ENCODE measurements around the gene KDM6A.
"Not testable (repeated sequence)": the region's sequence is repeated elsewhere in the genome, so short reads cannot be mapped to it uniquely, and the experiment has no call there.

The KDM6A gene

DNA sequence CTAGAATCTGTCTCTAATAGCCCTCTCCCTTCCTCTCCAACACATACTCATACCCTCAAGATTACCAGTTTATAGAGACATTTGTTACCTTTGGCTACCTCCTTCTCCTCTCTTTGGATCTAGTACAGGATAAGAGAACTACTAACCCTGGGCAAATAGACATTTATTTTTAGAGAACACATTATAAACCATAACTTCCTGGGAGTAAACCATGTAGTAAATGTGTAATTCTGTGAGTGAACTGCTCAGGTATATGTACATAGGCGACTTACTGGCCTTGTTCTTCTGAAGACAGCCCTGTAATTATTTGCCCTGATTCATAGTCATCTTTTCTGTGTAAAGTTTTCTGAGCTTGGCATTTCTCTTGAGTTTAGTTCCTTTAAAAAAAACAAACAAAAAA lies 94.2 kb downstream of the KDM6A start:
- DNase-seq: no peak

DNA sequence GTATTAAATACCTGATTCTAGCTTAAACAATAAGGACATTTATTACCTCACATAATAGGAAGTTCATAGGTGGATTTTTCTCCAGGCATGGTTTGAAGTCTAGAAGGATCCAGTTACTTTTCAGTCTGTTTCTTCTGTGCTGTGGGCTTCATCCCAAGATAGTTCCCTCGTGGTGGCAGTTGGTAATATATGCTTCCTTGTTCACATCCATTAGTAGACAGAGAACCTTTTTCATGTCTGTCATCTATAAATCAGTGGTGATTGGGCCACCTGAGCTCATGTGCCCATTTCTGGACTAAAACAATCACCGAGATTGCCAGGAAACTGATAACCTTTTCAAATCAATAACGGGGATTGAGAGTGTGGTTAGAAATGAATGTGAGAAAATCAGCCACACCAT lies 97.7 kb downstream of the KDM6A start:
- no peak for DNase-seq

DNA sequence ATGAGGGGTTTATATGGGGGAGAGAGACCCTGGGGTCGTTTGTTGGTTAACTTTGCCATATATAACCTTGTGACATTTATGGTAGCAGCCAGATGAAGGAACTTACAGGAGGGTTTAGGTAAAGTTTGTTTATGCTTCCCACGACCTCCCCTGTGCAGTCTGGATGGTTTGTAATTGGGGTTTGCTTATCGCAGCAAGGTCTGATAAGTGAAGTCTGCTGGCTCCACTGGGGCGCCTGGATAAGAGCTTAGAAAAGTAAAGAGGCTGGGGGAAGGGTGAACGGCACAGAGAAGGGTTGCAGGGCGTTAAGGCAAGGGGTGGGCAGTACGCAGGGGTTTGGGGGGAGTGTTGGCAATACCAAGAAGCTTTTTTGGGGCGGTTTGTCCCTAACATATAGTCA lies 98.7 kb downstream of the KDM6A start:
- no peak for DNase-seq

DNA sequence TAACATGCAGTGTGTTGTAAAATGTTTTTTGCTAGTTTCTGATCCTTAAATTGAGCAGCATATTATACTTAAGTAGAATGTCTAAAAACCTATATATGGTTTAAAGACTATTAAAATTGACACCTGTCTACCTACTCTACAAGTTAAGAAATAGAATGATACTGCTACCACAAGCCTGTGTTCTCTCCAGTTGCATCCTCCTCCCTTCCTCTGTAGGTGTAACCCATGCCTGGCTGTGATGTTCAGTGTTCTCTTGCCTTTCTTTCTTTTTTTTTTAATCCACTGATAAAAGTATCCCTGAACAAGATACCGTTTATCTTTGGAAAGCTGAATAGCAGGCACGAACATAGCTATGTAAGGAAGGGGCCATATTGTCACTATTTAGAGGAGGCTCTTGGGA lies 99.1 kb downstream of the KDM6A start:
- DNase-seq: no peak

DNA sequence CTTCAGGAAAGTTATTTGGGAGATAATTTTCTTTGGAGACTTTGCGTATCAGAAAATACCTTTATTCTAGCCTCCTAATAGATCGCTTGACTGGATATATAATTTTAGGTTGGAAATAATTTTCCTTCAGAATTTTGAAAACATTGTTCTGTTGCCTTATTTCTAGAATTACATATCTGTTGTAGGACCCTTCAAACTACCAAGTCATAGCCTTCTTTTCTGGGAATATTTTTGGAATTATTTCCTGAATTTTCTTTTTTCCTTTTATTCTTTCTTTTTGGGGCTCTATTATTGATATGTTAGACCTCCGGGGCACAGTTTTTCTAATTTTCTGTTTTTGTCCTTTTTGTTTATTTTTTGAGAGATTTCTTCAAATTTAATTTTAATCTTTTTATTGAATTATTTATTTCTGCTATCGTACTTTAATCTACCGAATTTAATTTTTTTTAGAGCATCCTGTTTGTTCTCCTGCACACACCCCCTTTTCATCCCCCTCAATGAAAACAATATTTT lies 100.5 kb downstream of the KDM6A start:
- DNase-seq: no peak

DNA sequence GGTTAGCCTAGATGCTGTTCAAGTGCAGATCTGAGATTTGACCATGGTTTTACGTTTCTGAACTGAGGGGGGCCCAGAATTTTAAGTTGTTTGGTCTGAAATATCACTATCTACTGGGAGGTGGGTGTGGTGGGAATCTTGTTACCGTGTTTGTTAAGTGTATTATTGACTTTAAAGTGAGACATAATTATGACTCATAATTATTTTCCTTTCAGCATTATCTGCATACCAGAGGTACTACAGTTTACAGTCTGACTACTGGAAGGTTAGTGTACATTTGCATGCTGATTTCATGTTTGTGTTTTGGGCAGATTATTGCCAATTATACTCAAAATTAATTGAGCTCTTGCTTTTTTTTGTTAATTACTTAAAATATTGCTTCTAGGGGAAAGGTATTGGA lies 101.5 kb downstream of the KDM6A start:
- DNase-seq: no peak

DNA sequence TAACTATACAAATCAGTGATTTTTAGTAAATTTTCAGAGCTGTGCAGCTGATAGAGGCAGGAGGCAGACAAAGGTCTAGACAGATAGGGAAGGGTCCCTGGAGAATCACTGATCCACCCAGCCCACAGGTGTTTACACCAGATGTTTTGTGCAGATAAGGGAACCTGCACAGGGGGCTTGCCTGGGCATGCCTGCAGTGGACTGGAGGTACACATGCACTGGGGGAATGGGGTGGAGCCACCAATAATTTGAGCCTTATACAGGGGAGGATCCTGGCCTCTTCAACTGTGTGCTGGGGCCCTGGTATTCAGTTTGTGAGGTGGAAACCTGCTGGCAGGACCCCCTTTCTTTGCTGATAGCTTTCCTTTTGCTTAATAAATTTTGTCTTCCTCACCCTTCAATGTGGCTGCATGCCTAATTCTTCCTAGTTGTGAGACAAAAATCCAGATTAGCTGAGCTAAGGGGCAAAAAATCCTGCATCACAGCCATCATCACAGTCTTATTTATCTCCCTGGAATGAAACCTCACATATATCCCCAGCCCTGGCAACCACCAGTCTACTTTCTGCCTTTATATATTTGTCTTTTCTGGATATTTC lies 102.8 kb downstream of the KDM6A start:
- no peak for DNase-seq

DNA sequence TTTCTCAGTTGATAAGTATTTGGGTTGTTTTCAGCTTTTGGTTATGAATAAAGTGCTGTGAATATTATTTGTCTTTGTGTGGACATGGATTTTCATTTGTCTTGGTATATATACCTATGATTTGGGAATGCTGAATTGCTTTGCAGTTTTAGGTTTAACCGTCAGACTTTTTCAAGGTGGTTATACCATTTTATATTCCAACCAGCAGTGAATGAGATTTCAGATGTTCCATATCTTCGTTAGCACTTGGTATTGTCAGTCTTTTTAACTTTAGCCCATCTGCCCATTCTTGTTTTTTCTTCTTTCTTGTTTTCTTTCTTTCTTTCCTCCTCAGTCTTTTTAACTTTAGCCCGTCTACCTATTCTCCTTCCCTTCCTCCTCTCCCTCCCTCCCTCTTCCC lies 106.0 kb downstream of the KDM6A start:
- no peak for DNase-seq

DNA sequence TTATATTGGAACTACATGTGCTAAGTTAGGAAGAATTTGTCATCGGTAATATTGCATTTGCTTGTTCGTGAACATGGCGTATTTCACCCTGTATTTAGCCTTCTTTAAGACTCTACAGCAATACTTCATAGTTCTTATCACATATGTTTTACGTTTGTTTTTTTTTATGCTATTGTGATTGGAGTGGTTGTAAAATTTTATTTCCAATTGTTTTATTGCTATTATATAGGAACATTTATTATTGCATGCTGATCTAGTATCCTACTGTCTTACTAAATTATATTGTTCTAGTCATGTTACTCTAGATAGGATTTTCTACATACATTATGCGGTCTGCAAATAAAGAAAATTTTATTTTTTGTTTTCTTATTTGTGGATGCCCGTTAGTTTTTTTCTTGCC lies 107.4 kb downstream of the KDM6A start:
- DNase-seq: no peak

DNA sequence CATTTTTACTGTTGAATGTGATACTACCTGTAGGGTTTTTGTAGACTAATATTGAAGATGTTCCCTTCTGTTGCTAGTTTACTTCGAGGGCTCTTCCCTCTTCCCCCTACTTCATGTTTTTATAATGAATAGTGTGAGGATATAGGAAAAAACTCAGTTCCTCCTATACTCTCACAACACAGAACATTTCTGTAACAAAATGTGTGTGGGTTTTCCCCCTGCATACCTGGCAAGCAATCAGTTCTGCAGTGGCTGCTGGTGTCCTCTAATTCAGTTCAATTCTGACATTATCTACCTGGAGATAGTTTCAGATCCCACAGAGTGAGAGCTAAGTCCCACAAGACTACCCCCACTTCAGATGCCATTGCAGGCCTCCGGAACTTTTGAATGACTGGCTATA lies 107.9 kb downstream of the KDM6A start:
- no peak for DNase-seq

DNA sequence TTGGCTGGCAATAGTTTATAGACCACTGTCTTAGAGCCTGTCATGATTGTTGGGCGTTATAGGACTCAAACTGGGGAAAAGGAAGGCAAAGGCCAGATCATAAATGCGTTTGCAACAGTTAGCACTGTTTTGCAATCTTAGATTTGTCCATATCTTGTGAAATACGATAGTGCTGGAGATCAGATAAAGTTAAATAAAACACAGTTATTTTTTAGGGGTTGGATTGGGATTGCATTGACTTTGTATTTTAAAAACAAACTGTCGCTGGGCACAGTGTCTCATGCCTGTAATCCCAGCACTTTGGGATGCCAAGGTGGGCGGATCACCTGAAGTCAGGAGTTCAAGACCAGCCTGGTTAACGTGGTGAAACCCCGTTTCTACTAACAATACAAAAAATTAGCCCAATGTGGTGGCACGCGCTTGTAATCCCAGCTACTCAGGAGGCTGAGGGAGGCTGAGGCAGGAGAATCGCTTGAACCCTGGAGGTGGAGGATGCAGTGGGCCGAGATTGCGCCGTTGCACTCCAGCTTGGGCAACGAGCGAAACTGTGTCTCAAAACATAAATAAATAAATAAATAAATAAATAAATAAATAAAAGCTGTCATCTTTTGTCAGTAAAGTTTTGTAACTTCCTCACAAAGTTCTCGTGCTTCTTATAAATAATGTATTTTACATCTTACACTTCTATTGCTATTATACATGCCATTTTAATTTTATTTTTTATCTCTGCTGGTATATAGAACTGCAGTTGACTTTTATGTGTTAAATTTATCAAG lies 117.2 kb downstream of the KDM6A start:
- no peak for DNase-seq

DNA sequence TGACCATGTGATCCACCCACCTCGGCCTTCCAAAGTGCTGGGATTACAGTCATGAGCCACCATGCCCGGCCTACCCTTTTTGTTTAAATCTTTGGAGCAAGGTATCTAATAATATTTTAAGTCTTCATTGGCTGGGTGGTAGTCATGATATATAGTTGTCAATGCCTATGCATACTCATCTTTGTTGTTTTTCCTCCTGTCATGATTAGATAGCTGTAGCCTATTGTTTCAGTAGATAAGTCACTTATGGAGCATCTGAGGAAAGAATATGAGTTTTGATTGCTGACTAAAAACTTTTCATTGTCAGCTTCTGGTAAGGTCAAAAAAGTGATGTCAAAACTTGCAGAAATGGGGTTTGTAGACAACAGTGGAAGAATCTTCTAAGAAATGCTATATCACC lies 119.8 kb downstream of the KDM6A start:
- DNase-seq: no peak

DNA sequence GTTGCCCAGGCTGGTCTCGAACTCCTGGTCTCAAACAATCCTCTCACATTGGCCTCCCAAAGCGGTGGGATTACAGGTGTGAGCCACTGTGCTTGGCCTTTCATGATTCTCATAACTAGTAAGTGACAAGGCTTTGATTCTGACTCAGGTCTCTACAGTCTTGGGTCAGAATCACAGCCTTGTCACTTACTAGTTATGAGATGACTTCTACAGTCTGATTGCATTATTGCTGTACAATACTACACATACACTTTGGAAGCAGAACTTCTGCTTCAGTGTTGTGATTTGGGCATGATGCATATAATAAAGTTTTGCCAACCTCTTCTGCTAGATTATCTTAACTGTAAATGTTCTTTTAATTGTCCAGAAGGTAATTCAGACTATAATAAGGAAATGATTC lies 123.3 kb downstream of the KDM6A start:
- no peak for DNase-seq

DNA sequence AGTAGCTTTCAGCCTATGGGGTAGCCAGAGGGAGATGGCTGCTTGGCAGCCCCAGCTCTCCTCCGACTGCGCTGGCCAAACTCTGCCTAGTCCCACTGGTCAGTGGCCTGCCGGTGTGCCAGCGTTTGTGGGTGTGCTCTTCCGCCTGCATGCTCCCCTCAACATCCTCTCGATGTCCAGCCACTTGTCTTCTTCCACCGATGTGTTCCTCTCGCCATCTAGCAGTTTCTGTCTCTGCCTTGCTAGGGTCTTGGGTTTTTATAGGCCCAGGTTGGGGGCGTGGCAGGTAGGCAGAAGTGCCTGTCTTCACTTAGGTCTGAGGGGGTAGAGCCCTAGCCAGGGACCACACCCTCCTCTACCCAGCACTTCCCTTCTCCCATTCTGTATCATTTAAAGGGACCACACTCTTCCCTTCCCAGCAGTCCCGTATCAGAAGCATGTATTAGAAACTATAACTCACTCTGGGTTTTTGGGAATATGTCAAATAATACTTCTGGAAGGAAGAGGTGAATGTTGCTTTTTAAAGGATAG lies 124.4 kb downstream of the KDM6A start:
- no peak for DNase-seq

DNA sequence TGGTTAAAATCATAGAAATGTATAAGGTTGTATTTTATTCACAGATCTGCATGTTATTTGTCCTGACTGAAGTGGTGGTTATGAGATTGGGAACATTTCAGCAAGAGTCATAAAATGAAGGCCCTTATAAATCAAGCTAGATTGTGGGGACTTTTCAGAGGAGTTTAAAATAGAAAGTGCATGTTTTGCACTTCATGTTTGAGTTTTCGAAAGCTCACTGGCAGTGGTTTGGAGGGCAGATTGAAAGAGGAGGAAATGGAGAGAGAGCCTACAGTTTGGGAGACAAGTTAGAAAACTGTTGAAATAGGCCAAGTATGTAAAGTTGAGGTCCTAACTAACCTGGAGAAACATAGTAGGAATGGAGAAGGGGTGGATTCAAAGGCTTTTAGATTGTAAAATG lies 124.9 kb downstream of the KDM6A start:
- no peak for DNase-seq

DNA sequence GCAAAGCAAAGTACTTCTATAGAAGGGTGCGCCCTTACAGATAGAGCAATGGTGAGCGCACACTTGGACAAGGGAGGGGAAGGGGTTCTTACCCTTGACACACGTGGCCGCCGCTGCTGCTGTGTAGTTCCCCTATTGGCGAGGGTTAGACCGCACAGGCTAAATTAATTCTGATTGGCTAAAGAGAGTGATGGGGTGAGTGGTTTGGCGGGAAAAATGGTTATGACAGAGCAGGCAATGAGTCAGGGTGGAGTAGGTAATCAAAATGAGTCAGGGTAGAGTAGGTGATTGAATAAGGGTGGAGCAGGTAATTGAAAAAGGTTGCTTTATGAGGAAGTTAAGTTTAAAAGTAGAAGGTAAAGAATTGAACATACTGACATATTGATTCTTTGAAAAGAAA lies 126.2 kb downstream of the KDM6A start:
- DNase-seq: not testable (repeated sequence)

DNA sequence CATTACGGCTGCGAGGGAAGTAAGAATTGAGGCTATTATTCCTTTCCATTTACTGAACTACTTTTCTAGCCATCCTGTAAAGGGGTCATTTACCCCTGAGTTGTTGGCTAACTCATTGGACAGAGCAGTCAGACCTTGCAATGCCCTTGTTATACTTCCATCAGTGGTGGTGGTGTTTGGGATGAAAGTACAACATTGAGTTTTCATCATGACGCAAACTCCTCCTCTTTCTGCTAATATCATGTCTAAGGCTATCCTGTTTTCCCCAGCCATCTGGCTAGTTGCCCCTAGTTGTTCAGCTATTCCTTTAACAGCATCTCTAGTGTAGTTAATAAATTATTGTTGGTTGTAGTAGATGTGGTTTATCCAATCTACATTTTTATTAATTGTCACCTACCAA lies 126.9 kb downstream of the KDM6A start:
- DNase-seq: not testable (repeated sequence)

DNA sequence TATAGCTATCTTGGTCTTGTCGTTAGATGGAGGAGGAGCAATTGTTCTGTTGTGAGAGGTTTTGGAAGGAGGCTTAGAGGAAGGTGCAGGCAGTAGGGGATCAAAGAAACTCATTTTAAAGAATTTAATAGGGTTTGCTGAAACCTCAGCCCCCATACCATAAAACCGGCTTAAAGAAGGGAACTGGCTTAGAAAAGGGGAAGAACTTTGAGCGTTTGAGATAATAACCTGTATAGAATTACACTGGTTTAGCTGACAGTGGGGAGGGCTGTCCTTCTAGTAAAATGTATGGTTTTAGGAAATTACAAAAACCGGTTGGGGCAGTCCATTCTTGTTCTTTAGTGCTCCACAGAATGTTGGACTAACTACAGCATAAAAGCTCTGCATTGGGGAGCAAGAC lies 128.1 kb downstream of the KDM6A start:
- no peak for DNase-seq

DNA sequence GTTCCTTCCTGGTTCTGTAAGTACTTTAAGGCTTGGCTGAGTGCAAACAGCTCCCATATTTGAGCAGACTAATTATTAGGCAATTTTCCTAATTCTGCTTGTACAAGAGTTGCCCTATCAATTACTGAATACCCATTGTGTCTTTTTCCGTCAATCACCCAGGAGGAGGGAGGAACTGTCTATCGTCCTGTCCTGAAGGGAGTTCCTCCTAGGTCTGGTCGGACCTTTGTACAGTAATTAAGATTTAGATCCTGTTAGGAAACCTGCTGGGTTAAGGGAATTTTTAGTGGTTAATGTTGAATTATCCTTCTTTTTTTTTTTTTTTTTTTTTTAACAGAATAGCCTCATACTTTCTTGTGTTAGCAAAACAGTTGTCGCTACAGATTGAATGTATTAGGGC lies 130.1 kb downstream of the KDM6A start:
- no peak for DNase-seq

DNA sequence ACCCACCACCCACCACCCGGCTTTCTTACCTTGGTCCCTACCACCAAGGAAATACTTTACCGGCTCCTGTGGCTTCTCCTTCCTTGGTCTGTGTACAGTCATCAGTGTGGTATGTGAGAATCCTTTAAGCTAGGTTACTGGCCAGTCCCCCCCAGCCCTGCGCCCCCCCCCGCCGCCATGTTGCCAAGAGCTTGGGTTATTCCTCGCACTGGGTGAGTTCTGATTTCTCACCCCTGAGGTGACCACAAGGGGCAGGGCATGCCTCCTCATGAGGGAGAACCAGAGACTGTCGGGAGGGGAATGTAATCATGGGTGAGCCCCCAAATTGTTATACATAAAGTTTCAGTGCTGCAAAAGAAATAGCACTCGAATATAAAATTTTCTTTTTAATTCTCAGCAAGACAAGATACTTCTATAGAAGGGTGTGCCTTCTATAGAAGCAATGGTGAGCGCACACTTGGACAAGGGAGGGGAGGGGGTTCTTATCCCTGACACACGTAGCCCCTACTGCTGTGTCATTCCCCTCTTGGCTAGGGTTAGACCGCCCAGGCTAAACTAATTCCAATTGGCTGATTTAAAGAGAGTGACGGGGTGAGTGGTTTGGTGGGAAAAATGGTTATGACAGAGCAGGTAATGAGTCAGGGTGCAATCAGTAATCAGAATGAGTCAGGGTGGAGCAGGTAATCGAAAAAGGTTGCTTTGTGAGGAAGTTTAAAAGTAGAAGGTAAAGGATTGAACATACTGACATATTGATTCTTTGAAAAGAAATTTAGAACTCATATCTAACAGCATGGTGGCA lies 133.2 kb downstream of the KDM6A start:
- no peak for DNase-seq

DNA sequence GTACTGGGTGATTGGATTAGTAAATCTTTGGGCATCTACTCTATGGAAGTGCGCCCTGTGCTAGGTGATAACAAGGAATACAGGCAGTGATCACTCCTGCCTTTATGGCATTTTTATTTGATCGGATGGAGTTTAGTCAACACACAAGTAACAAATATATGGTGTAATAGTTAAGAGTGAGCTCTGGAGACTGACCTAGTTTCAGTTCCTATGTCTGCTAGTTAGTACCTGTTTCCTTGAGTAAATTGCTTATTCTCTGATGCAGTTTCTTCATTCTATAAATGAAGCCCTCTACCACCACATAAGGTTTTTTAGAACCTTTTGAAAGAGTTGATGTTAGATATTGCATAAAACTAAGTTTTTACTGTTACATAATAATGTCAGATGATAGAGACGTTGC lies 134.6 kb downstream of the KDM6A start:
- no peak for DNase-seq

DNA sequence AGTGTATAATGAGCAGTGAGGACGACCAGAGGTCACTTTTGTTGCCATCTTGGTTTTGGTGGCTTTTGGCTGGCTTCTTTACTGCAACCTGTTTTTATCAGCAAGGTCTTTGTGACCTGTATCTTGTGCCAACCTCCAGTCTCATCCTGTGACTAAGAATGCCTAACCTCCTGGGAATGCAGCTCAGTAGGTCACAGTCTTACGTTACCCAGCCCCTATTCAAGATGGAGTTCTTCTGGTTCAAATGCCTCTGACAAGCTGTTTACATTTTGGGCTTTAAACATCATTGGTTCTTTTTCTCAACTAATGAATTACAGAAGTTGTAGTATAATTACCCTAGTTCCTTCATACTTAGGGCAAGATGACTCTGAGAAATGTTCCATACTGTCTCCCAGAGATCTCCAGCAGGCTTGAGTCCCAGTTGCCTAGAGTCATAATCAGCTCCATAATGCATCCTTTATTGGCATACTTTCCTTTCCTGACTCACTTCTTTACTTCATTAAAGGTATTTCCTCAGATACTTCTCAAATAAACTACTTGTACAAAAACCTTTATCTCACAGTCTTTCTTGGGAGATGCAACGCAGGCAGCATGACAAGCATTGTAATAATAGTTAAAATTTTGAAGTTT lies 136.5 kb downstream of the KDM6A start:
- DNase-seq: no peak

DNA sequence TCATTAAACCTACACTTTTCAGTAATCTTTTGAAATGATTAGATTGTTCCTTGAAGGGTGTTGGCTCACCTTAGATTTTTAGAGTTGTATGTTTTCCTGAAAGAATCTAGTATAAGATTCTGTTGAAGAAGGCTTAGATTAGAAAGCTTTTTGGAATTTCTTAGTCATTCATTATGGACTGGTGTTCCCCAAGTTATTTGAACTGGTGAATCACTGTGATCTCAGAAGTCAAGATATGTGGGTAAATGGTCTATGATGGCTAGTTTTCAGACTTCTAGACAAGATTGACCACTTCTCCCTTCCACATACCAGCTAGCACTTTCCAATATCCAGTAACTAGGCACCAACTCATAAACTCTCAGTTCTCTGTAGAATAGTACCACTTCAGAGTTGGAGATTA lies 138.1 kb downstream of the KDM6A start:
- DNase-seq: no peak

Measured in NCI-H524 (cell line).